Tibial nerve (tissue), 4 donors: ENCODE measurements around the gene USP35.
A peak's percentile ranks its signal among the peaks of the same experiment; 100 is the strongest.

Experiments
- EP300 ChIP-seq, 2 donors: sonication (generic); formaldehyde crosslinking; IDR thresholded peaks; one replicate each; pipeline ENCODE4 v1.6.1; 2017; ENCODE audit warnings: antibody characterized with exemption in 2 of 2, mild to moderate bottlenecking in 1 of 2
- POLR2A ChIP-seq, 2 donors: fragments of 450-650 bp; IDR thresholded peaks; one replicate each; pipeline ENCODE4 v1.6.1; 2017; ENCODE audit warnings: antibody characterized with exemption in 2 of 2, mild to moderate bottlenecking in 2 of 2, moderate library complexity in 2 of 2
- TF ChIP-seq, protein P1 (sequence below), 5 experiments: fragments of 200-600 bp in 3 of 5; fragments of 450-650 bp in 2 of 5; sonication (generic) in 3 of 5; IDR thresholded peaks; one replicate each; pipeline ENCODE4 v1.5.1; 2016 to 2019; ENCODE audit warnings: antibody characterized with exemption in 5 of 5, mild to moderate bottlenecking in 3 of 5, moderate library complexity in 2 of 5

- TF ChIP-seq POLR2A (IDR thresholded peaks at IDR 0.05) = peak in 1 of 2 donors; percentile 45
- TF ChIP-seq, protein P1, sequence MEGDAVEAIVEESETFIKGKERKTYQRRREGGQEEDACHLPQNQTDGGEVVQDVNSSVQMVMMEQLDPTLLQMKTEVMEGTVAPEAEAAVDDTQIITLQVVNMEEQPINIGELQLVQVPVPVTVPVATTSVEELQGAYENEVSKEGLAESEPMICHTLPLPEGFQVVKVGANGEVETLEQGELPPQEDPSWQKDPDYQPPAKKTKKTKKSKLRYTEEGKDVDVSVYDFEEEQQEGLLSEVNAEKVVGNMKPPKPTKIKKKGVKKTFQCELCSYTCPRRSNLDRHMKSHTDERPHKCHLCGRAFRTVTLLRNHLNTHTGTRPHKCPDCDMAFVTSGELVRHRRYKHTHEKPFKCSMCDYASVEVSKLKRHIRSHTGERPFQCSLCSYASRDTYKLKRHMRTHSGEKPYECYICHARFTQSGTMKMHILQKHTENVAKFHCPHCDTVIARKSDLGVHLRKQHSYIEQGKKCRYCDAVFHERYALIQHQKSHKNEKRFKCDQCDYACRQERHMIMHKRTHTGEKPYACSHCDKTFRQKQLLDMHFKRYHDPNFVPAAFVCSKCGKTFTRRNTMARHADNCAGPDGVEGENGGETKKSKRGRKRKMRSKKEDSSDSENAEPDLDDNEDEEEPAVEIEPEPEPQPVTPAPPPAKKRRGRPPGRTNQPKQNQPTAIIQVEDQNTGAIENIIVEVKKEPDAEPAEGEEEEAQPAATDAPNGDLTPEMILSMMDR (IDR thresholded peaks at IDR 0.05) = peak in 1 of 5 experiments; percentile 40
- peak; percentile 84 to 86 for TF ChIP-seq EP300 (IDR thresholded peaks at IDR 0.05)
These were observed 49.0 kb upstream of the USP35 start, which contains the start of gene ALG8 for GRCh38 chr11:78139422-78140391.
